SK-N-SH (cell line): ENCODE measurements around the gene UCKL1. TPM values are rescaled to one million over a fixed set of nuclear protein-coding genes. Genes with fewer than 3 reads are reported as not detected.
A peak's percentile ranks its signal among the peaks of the same experiment; 100 is the strongest.

Experiments used
- CTCF ChIA-PET: fragments of 300-600, 350-600 bp; formaldehyde crosslinking; extraction: SDS; loops from one replicate; lab custom pipeline; 2021; lab: Yijun Ruan, JAX
- POLR2A ChIA-PET: fragments of 350-600 bp; sonication (Branson Sonifier 250); formaldehyde crosslinking; extraction: SDS; loops from one replicate; lab custom pipeline; 2020; ENCODE audit warnings: antibody characterized with exemption, inconsistent platforms; lab: Yijun Ruan, JAX
- DNase-seq: peaks from one replicate; pipeline ENCODE4 v3.0.0; 2012
- H2AFZ ChIP-seq: fragments of 200-600 bp; sonication (generic); 2 replicates; pipeline ENCODE4 v1.8.1; 2016; ENCODE audit warnings: antibody characterized with exemption, mild to moderate bottlenecking, low read depth
- H3F3A ChIP-seq: fragments of 200-600 bp; sonication (generic); replicated peaks from 2 replicates; pipeline ENCODE3; 2016; ENCODE audit warnings: antibody characterized with exemption, mild to moderate bottlenecking; ENCODE audit not compliant: insufficient read depth
- H3K27ac ChIP-seq, 2 experiments: fragments of 200-500 bp in 1 of 2; fragments of 200-600 bp in 1 of 2; sonication (Bioruptor generic) in 1 of 2; sonication (generic), shearing (Covaris generic) in 1 of 2; 2 replicates each; pipeline versions ENCODE4 v1.5.1 to v1.6.1; 2014 to 2016; ENCODE audit warnings: low read depth in 2 of 2, inconsistent platforms in 1 of 2, low read length in 1 of 2, mild to moderate bottlenecking in 1 of 2, mixed read lengths in 1 of 2
- H3K27me3 ChIP-seq: fragments of 200-600 bp; sonication (generic), shearing (Covaris generic); 2 replicates; pipeline ENCODE4 v1.6.1; 2016; ENCODE audit warnings: mixed run types; ENCODE audit not compliant: insufficient read depth
- H3K36me3 ChIP-seq, 2 experiments: fragments of 200-500 bp in 1 of 2; fragments of 200-600 bp in 1 of 2; sonication (Bioruptor generic) in 1 of 2; sonication (generic) in 1 of 2; replicated peaks in 1 of 2; 2 replicates each; pipeline versions ENCODE3 to v1.5.1; 2014 to 2016; ENCODE audit warnings: low read length in 1 of 2, mild to moderate bottlenecking in 1 of 2; ENCODE audit not compliant: insufficient read depth in 2 of 2, control insufficient read depth in 1 of 2
- H3K4me1 ChIP-seq, 2 experiments: fragments of 200-500 bp in 1 of 2; fragments of 200-600 bp in 1 of 2; sonication (Bioruptor generic) in 1 of 2; sonication (generic), shearing (Covaris generic) in 1 of 2; 2 replicates each; pipeline versions ENCODE4 v1.5.1 to v1.6.1; 2014 to 2016; ENCODE audit warnings: low read depth in 1 of 2, low read length in 1 of 2, mixed run types in 1 of 2; ENCODE audit not compliant: insufficient read depth in 2 of 2, control insufficient read depth in 1 of 2
- H3K4me2 ChIP-seq: fragments of 200-600 bp; sonication (generic), shearing (Covaris generic); 2 replicates; pipeline ENCODE4 v1.6.1; 2017; ENCODE audit warnings: mixed run types
- H3K4me3 ChIP-seq, 2 experiments: fragments of 200-500 bp in 1 of 2; fragments of 200-600 bp in 1 of 2; sonication (Bioruptor generic) in 1 of 2; sonication (generic), shearing (Covaris generic) in 1 of 2; 2 replicates each; pipeline versions ENCODE4 v1.5.1 to v1.8.1; 2014 to 2016; ENCODE audit warnings: low read depth in 2 of 2, inconsistent platforms in 1 of 2, low read length in 1 of 2, mild to moderate bottlenecking in 1 of 2, mixed read lengths in 1 of 2, moderate library complexity in 1 of 2
- H3K79me2 ChIP-seq: fragments of 200-600 bp; sonication (generic); 2 replicates; pipeline ENCODE4 v1.8.1; 2017; ENCODE audit warnings: mild to moderate bottlenecking; ENCODE audit not compliant: insufficient read depth
- H3K9ac ChIP-seq: fragments of 200-600 bp; sonication (generic); 2 replicates; pipeline ENCODE4 v1.6.1; 2017; ENCODE audit warnings: mixed run types
- H3K9me2 ChIP-seq: fragments of 200-600 bp; sonication (generic); 2 replicates; pipeline ENCODE4 v1.6.1; 2017; ENCODE audit warnings: mixed run types
- H3K9me3 ChIP-seq: fragments of 200-600 bp; sonication (generic); 2 replicates; pipeline ENCODE4 v1.6.1; 2017; ENCODE audit warnings: mixed run types, mild to moderate bottlenecking, moderate library complexity
- H4K20me1 ChIP-seq: fragments of 200-600 bp; sonication (generic); 2 replicates; pipeline ENCODE4 v1.6.1; 2017; ENCODE audit warnings: mild to moderate bottlenecking, mixed run types; ENCODE audit not compliant: insufficient read depth
- CHD2 ChIP-seq: fragments of 150-350 bp; IDR thresholded peaks from 2 replicates; pipeline ENCODE4 v1.6.1; 2018; ENCODE audit warnings: low read length; ENCODE audit not compliant: partially characterized antibody
- ELF1 ChIP-seq: IDR thresholded peaks from 2 replicates; pipeline ENCODE4 v1.4.0; 2012
- EZH2phosphoT487 ChIP-seq: fragments of 200-600 bp; sonication (generic); IDR thresholded peaks from 2 replicates; pipeline ENCODE4 v1.6.1; 2017; ENCODE audit warnings: low read depth, mixed run types, mild to moderate bottlenecking, antibody characterized with exemption, moderate library complexity, borderline replicate concordance
- FOSL2 ChIP-seq: IDR thresholded peaks from 2 replicates; pipeline ENCODE4 v1.4.0; 2012; ENCODE audit warnings: low read depth, mild to moderate bottlenecking, moderate library complexity, borderline replicate concordance
- FOXM1 ChIP-seq: IDR thresholded peaks from 2 replicates; pipeline ENCODE4 v1.4.0; 2012; ENCODE audit warnings: low read depth, mild to moderate bottlenecking
- GABPA ChIP-seq: IDR thresholded peaks from 2 replicates; pipeline ENCODE4 v1.4.0; 2012; ENCODE audit warnings: low read depth, mild to moderate bottlenecking
- JUND ChIP-seq: IDR thresholded peaks from 2 replicates; pipeline ENCODE4 v1.4.0; 2012
- NRF1 ChIP-seq: IDR thresholded peaks from 2 replicates; pipeline ENCODE4 v1.6.1; 2012; ENCODE audit warnings: low read depth, mild to moderate bottlenecking, low read length
- RCOR1 ChIP-seq: fragments of 150-350 bp; IDR thresholded peaks from 2 replicates; pipeline ENCODE4 v1.6.1; 2017; ENCODE audit warnings: antibody characterized with exemption, low read length
- RXRA ChIP-seq: IDR thresholded peaks from 2 replicates; pipeline ENCODE4 v1.4.0; 2012; ENCODE audit warnings: low read depth, mild to moderate bottlenecking, borderline replicate concordance
- SIN3A ChIP-seq: IDR thresholded peaks from 2 replicates; pipeline ENCODE4 v1.6.1; 2012; ENCODE audit warnings: low read depth, mild to moderate bottlenecking, low read length, moderate library complexity, borderline replicate concordance
- SMC3 ChIP-seq: IDR thresholded peaks from 2 replicates; pipeline ENCODE4 v1.6.1; 2012; ENCODE audit warnings: low read depth, low read length, improper control_type of control experiment
- TEAD4 ChIP-seq: IDR thresholded peaks from 2 replicates; pipeline ENCODE4 v1.4.0; 2012; ENCODE audit warnings: mild to moderate bottlenecking, borderline replicate concordance; ENCODE audit not compliant: insufficient read depth
- WGBS: methylation state at CpG from one replicate; pipeline ENCODE4 v1.1.6; 2017; ENCODE audit warnings: low lambda C conversion rate; 5-methylcytosine and 5-hydroxymethylcytosine counted together
- polyA plus RNA-seq, 3 experiments: library from polyadenylated mRNA; depleted of rRNA; stranded (reverse); fragments of >200 nt; gene quantifications; 2 replicates each; pipeline ENCODE4 v1.2.3, GENCODE V29; 2012
- TF ChIP-seq, protein P1 (sequence below): IDR thresholded peaks from 2 replicates; pipeline ENCODE4; 2012
- TF ChIP-seq, protein P2 (sequence below): fragments of 150-350 bp; IDR thresholded peaks from 2 replicates; pipeline ENCODE4 v1.6.1; 2017; ENCODE audit warnings: antibody characterized with exemption, low read length, low read depth, borderline replicate concordance
- TF ChIP-seq, protein P3 (sequence below): fragments of 200-600 bp; sonication (generic); IDR thresholded peaks from 2 replicates; pipeline ENCODE4 v1.6.1; 2017; ENCODE audit warnings: antibody characterized with exemption, mild to moderate bottlenecking, moderate library complexity

UCKL1 gene
- polyA plus RNA-seq, 1 of the 3 experiments (the other 2 are of a cell fraction): 71.6 TPM

DNA sequence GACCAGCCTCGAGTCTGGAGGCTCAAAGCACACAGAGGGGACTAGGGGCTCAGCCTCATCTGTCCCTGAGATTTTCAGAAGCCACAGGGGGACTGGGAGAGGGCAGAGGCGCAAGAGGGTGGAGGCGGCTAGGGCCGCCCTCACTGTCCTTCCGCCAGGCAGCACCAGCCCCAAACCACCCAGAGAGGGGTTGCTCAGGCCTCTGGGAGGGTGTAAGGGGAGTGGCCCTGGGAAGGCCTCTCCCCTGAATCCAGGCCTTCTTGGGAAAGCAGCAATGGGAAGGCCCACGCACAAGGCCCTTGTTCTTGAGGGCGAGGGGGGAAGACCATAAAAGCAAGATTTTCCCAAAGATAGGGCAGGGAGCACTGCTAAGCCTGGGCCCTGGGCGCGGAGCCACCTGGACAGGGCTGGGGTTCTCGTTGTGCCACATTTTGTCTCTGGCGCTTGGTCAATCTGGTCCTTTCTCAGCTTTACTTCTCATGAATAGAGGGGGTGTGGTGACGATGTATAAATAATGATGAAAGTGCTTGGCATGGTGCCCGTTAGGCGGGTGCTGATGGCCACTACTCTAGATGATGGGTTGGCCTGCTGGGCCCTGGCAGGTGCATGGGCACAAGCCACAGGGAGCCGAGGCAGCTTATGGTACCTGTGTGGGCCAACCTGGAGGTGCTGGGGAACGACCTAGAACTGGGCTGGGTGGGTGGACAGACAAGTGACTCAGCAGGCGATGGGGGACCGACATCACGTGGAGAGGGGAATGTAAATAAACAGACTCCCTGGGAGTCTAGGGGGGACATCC, 18.4 kb upstream of the UCKL1 start:
- Histone ChIP-seq H3K9me2 (no peaks in the 10 kb centered on the region), H3K4me3 (no peak overlapping the region), H3F3A (peaks cover 7% of the 10 kb centered on the region), H3K9ac (no peak overlapping the region), H3K27ac (no peak overlapping the region), H3K9me3 (no peaks in the 10 kb centered on the region), H3K4me1 (peaks cover 5 to 14% of the 10 kb centered on the region in 2 experiments; a peak in 3 of 4 replicates), H4K20me1 (no peaks in the 10 kb centered on the region), H3K4me2 (no peak overlapping the region; the same call in 1 of the 2 replicates), H2AFZ (no peak overlapping the region), H3K36me3 (no peaks in the 10 kb centered on the region), H3K79me2 (no peaks in the 10 kb centered on the region), H3K27me3 (no peaks in the 10 kb centered on the region)
- CTCF ChIA-PET: interaction anchor here (0.6 to 4.5 kb wide), 68 partner anchors 8 to 1350 kb away, joined by 3 to 44 read pairs (median 4); partner anchors contain the start of genes OPRL1, PTK6, RGS19 and TPD52L2
- TF ChIP-seq FOSL2 (no peak), EZH2phosphoT487 (no peak), RXRA (no peak), CHD2 (no peak), ELF1 (no peak), SMC3 (no peak), FOXM1 (no peak), NRF1 (no peak), GABPA (no peak), TEAD4 (no peak), JUND (no peak), SIN3A (no peak), RCOR1 (no peak)
- TF ChIP-seq, protein P1, sequence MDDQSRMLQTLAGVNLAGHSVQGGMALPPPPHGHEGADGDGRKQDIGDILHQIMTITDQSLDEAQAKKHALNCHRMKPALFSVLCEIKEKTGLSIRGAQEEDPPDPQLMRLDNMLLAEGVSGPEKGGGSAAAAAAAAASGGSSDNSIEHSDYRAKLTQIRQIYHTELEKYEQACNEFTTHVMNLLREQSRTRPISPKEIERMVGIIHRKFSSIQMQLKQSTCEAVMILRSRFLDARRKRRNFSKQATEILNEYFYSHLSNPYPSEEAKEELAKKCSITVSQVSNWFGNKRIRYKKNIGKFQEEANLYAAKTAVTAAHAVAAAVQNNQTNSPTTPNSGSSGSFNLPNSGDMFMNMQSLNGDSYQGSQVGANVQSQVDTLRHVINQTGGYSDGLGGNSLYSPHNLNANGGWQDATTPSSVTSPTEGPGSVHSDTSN: no peak
- TF ChIP-seq, protein P2, sequence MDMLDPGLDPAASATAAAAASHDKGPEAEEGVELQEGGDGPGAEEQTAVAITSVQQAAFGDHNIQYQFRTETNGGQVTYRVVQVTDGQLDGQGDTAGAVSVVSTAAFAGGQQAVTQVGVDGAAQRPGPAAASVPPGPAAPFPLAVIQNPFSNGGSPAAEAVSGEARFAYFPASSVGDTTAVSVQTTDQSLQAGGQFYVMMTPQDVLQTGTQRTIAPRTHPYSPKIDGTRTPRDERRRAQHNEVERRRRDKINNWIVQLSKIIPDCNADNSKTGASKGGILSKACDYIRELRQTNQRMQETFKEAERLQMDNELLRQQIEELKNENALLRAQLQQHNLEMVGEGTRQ: no peak
- TF ChIP-seq, protein P3, sequence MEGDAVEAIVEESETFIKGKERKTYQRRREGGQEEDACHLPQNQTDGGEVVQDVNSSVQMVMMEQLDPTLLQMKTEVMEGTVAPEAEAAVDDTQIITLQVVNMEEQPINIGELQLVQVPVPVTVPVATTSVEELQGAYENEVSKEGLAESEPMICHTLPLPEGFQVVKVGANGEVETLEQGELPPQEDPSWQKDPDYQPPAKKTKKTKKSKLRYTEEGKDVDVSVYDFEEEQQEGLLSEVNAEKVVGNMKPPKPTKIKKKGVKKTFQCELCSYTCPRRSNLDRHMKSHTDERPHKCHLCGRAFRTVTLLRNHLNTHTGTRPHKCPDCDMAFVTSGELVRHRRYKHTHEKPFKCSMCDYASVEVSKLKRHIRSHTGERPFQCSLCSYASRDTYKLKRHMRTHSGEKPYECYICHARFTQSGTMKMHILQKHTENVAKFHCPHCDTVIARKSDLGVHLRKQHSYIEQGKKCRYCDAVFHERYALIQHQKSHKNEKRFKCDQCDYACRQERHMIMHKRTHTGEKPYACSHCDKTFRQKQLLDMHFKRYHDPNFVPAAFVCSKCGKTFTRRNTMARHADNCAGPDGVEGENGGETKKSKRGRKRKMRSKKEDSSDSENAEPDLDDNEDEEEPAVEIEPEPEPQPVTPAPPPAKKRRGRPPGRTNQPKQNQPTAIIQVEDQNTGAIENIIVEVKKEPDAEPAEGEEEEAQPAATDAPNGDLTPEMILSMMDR: no peak
- peak; percentile 14 for DNase-seq
- WGBS: 67% methylated on average over 16 of the region's 19 CpGs
- POLR2A ChIA-PET: no interaction called here
